ENCODE data around the gene GTPBP4.

GRCh38 chr10:1006573-1006972 is 18.3 kb downstream of the GTPBP4 start:
- TF ChIP-seq EZH2 (IDR thresholded peaks at IDR 0.05; ENCODE audit: low read depth): no peak
- no peak for TF ChIP-seq CTCF (conservative IDR thresholded peaks at IDR 0.05)

All from PC-9 (cell line).